HEK293 (cell line): ENCODE measurements around the gene SAP25.
A peak's percentile ranks its signal among the peaks of the same experiment; 100 is the strongest.

Source experiments
- KLF9 ChIP-seq: fragments of 450-650 bp; formaldehyde crosslinking; IDR thresholded peaks from 2 replicates; pipeline ENCODE4 v1.5.1; 2016; ENCODE audit warnings: missing biosample characterization, missing genetic modification characterization, low read depth
- TCF7L2 ChIP-seq: IDR thresholded peaks from 2 replicates; pipeline ENCODE4 v1.6.1; 2011; ENCODE audit warnings: low read depth, mild to moderate bottlenecking, inconsistent platforms, low read length, moderate library complexity, borderline replicate concordance
- TRIM28 ChIP-seq: IDR thresholded peaks from 2 replicates; pipeline ENCODE4 v1.6.1; 2011; ENCODE audit warnings: low read length, control low read depth, borderline replicate concordance
- ZBTB17 ChIP-seq: fragments of 450-650 bp; formaldehyde crosslinking; IDR thresholded peaks from 2 replicates; pipeline ENCODE4 v1.5.1; 2016; ENCODE audit warnings: missing biosample characterization, missing genetic modification characterization
- ZNF140 ChIP-seq: fragments of 450-650 bp; formaldehyde crosslinking; IDR thresholded peaks from 2 replicates; pipeline ENCODE4 v1.5.1; 2016; ENCODE audit warnings: missing biosample characterization, missing genetic modification characterization
- ZNF221 ChIP-seq: fragments of 450-650 bp; formaldehyde crosslinking; IDR thresholded peaks from 2 replicates; pipeline ENCODE4 v1.5.1; 2017; ENCODE audit warnings: missing biosample characterization, missing genetic modification characterization, borderline replicate concordance
- ZNF423 ChIP-seq: fragments of 450-650 bp; formaldehyde crosslinking; IDR thresholded peaks from 2 replicates; pipeline ENCODE4 v1.5.1; 2016; ENCODE audit warnings: missing biosample characterization, missing genetic modification characterization
- ZNF530 ChIP-seq: fragments of 450-650 bp; formaldehyde crosslinking; IDR thresholded peaks from 2 replicates; pipeline ENCODE4 v1.5.1; 2016; ENCODE audit warnings: low read depth, missing biosample characterization, missing genetic modification characterization
- ZNF558 ChIP-seq: fragments of 450-650 bp; formaldehyde crosslinking; IDR thresholded peaks from 2 replicates; pipeline ENCODE4 v1.5.1; 2016; ENCODE audit warnings: missing biosample characterization, missing genetic modification characterization
- ZNF561 ChIP-seq: fragments of 450-650 bp; IDR thresholded peaks from 2 replicates; pipeline ENCODE4 v1.5.1; 2018; ENCODE audit warnings: missing biosample characterization, missing genetic modification characterization, borderline replicate concordance
- ZNF664 ChIP-seq: fragments of 450-650 bp; formaldehyde crosslinking; IDR thresholded peaks from 2 replicates; pipeline ENCODE4 v1.5.1; 2016; ENCODE audit warnings: missing biosample characterization, missing genetic modification characterization
- ZNF792 ChIP-seq: fragments of 450-650 bp; formaldehyde crosslinking; IDR thresholded peaks from 2 replicates; pipeline ENCODE4 v1.5.1; 2016; ENCODE audit warnings: missing biosample characterization, missing genetic modification characterization
- ZXDB ChIP-seq: fragments of 450-650 bp; formaldehyde crosslinking; IDR thresholded peaks from 2 replicates; pipeline ENCODE4 v1.5.1; 2016; ENCODE audit warnings: missing biosample characterization, missing genetic modification characterization
- TF ChIP-seq, protein P1 (sequence below): fragments of 450-650 bp; formaldehyde crosslinking; IDR thresholded peaks from 2 replicates; pipeline ENCODE4 v1.5.1; 2017; ENCODE audit warnings: missing biosample characterization, missing genetic modification characterization
- TF ChIP-seq, protein P2 (sequence below): fragments of 450-650 bp; formaldehyde crosslinking; IDR thresholded peaks from 2 replicates; pipeline ENCODE4 v1.5.1; 2016; ENCODE audit warnings: missing biosample characterization, missing genetic modification characterization
- TF ChIP-seq, protein P3 (sequence below): fragments of 450-650 bp; formaldehyde crosslinking; IDR thresholded peaks from 2 replicates; pipeline ENCODE4 v1.5.1; 2016; ENCODE audit warnings: missing biosample characterization, missing genetic modification characterization
- TF ChIP-seq, protein P4 (sequence below): fragments of 450-650 bp; formaldehyde crosslinking; IDR thresholded peaks from 2 replicates; pipeline ENCODE4 v1.5.1; 2016; ENCODE audit warnings: missing biosample characterization, missing genetic modification characterization, low read depth
- TF ChIP-seq, protein P5 (sequence below): fragments of 450-650 bp; formaldehyde crosslinking; IDR thresholded peaks from 2 replicates; pipeline ENCODE4 v1.5.1; 2016; ENCODE audit warnings: missing biosample characterization, missing genetic modification characterization
- TF ChIP-seq, protein P6 (sequence below): fragments of 450-650 bp; formaldehyde crosslinking; conservative IDR thresholded peaks from 2 replicates; pipeline ENCODE4 v1.5.1; 2016; ENCODE audit warnings: low read depth, missing biosample characterization, missing genetic modification characterization
- TF ChIP-seq, protein P7 (sequence below): fragments of 450-650 bp; formaldehyde crosslinking; IDR thresholded peaks from 2 replicates; pipeline ENCODE4 v1.5.1; 2016; ENCODE audit warnings: missing biosample characterization, missing genetic modification characterization

The SAP25 gene

DNA sequence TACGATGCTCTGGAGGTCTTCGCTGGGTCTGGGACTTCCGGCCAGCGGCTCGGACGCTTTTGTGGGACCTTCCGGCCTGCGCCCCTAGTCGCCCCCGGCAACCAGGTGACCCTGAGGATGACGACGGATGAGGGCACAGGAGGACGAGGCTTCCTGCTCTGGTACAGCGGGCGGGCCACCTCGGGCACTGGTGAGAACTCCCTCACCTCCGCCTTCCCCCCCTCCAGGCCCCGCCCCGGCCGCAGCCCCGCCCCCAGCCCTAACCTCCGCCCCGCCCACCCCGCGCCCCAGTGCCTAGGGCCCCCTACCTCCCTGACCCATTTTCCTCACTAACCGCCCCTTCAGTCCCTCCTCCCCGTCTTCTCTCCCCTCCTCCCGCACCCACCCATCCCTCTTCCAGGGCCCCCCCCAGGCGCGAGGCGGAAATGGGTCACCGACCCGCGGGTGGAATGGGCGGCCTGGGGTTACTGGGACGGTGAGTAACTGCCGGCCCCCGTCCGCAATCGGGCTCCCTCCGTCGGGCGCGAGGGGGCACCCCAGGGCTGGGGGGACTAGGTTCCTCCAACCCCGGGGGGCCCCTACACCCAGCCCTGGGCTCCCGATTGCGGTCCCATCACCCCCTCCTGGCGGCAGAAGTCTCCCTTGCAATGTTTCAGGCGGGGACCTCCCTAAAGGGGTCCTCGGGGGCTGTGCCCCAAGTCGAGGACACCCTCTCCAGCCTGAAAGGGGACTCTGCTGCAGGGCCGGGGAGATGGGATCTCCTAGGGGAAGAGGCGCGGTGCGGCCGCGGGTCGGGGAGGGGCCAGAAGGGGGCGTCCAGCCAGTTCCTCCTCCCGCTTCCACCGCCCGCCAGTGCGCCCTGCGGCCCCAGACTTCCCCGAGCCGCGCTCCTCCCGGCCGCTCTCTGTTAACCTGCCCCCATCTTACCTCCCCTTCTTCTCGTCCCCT is 30.6 kb upstream of the SAP25 start (continued):
- TF ChIP-seq, protein P1, sequence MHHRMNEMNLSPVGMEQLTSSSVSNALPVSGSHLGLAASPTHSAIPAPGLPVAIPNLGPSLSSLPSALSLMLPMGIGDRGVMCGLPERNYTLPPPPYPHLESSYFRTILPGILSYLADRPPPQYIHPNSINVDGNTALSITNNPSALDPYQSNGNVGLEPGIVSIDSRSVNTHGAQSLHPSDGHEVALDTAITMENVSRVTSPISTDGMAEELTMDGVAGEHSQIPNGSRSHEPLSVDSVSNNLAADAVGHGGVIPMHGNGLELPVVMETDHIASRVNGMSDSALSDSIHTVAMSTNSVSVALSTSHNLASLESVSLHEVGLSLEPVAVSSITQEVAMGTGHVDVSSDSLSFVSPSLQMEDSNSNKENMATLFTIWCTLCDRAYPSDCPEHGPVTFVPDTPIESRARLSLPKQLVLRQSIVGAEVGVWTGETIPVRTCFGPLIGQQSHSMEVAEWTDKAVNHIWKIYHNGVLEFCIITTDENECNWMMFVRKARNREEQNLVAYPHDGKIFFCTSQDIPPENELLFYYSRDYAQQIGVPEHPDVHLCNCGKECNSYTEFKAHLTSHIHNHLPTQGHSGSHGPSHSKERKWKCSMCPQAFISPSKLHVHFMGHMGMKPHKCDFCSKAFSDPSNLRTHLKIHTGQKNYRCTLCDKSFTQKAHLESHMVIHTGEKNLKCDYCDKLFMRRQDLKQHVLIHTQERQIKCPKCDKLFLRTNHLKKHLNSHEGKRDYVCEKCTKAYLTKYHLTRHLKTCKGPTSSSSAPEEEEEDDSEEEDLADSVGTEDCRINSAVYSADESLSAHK = 0 out of 2 replicates have a peak, but pooled peaks have one; percentile 14
- TF ChIP-seq TCF7L2 (no peak), ZNF423 (peak; percentile 93), ZNF221 (tag by site-specific recombination) (no peak), TRIM28 (no peak), ZNF558 (tag by site-specific recombination) (no peak), ZNF140 (tag by site-specific recombination) (no peak), ZNF792 (tag by site-specific recombination) (no peak), ZNF530 (tag by site-specific recombination) (no peak), ZXDB (0 out of 2 replicates have a peak, but pooled peaks have one; percentile 37), KLF9 (no peak; the same call in 1 of the 2 replicates), ZNF561 (no peak), ZNF664 (no peak), ZBTB17 (peak; percentile 41)
- TF ChIP-seq, protein P2, sequence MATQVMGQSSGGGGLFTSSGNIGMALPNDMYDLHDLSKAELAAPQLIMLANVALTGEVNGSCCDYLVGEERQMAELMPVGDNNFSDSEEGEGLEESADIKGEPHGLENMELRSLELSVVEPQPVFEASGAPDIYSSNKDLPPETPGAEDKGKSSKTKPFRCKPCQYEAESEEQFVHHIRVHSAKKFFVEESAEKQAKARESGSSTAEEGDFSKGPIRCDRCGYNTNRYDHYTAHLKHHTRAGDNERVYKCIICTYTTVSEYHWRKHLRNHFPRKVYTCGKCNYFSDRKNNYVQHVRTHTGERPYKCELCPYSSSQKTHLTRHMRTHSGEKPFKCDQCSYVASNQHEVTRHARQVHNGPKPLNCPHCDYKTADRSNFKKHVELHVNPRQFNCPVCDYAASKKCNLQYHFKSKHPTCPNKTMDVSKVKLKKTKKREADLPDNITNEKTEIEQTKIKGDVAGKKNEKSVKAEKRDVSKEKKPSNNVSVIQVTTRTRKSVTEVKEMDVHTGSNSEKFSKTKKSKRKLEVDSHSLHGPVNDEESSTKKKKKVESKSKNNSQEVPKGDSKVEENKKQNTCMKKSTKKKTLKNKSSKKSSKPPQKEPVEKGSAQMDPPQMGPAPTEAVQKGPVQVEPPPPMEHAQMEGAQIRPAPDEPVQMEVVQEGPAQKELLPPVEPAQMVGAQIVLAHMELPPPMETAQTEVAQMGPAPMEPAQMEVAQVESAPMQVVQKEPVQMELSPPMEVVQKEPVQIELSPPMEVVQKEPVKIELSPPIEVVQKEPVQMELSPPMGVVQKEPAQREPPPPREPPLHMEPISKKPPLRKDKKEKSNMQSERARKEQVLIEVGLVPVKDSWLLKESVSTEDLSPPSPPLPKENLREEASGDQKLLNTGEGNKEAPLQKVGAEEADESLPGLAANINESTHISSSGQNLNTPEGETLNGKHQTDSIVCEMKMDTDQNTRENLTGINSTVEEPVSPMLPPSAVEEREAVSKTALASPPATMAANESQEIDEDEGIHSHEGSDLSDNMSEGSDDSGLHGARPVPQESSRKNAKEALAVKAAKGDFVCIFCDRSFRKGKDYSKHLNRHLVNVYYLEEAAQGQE (tag by site-specific recombination) = 0 out of 2 replicates have a peak, but pooled peaks have one; percentile 17
- TF ChIP-seq, protein P3, sequence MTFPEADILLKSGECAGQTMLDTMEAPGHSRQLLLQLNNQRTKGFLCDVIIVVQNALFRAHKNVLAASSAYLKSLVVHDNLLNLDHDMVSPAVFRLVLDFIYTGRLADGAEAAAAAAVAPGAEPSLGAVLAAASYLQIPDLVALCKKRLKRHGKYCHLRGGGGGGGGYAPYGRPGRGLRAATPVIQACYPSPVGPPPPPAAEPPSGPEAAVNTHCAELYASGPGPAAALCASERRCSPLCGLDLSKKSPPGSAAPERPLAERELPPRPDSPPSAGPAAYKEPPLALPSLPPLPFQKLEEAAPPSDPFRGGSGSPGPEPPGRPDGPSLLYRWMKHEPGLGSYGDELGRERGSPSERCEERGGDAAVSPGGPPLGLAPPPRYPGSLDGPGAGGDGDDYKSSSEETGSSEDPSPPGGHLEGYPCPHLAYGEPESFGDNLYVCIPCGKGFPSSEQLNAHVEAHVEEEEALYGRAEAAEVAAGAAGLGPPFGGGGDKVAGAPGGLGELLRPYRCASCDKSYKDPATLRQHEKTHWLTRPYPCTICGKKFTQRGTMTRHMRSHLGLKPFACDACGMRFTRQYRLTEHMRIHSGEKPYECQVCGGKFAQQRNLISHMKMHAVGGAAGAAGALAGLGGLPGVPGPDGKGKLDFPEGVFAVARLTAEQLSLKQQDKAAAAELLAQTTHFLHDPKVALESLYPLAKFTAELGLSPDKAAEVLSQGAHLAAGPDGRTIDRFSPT (tag by site-specific recombination) = no peak
- TF ChIP-seq, protein P4, sequence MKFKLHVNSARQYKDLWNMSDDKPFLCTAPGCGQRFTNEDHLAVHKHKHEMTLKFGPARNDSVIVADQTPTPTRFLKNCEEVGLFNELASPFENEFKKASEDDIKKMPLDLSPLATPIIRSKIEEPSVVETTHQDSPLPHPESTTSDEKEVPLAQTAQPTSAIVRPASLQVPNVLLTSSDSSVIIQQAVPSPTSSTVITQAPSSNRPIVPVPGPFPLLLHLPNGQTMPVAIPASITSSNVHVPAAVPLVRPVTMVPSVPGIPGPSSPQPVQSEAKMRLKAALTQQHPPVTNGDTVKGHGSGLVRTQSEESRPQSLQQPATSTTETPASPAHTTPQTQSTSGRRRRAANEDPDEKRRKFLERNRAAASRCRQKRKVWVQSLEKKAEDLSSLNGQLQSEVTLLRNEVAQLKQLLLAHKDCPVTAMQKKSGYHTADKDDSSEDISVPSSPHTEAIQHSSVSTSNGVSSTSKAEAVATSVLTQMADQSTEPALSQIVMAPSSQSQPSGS = no peak
- TF ChIP-seq, protein P5, sequence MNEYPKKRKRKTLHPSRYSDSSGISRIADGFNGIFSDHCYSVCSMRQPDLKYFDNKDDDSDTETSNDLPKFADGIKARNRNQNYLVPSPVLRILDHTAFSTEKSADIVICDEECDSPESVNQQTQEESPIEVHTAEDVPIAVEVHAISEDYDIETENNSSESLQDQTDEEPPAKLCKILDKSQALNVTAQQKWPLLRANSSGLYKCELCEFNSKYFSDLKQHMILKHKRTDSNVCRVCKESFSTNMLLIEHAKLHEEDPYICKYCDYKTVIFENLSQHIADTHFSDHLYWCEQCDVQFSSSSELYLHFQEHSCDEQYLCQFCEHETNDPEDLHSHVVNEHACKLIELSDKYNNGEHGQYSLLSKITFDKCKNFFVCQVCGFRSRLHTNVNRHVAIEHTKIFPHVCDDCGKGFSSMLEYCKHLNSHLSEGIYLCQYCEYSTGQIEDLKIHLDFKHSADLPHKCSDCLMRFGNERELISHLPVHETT (tag by site-specific recombination) = no peak
- TF ChIP-seq, protein P6, sequence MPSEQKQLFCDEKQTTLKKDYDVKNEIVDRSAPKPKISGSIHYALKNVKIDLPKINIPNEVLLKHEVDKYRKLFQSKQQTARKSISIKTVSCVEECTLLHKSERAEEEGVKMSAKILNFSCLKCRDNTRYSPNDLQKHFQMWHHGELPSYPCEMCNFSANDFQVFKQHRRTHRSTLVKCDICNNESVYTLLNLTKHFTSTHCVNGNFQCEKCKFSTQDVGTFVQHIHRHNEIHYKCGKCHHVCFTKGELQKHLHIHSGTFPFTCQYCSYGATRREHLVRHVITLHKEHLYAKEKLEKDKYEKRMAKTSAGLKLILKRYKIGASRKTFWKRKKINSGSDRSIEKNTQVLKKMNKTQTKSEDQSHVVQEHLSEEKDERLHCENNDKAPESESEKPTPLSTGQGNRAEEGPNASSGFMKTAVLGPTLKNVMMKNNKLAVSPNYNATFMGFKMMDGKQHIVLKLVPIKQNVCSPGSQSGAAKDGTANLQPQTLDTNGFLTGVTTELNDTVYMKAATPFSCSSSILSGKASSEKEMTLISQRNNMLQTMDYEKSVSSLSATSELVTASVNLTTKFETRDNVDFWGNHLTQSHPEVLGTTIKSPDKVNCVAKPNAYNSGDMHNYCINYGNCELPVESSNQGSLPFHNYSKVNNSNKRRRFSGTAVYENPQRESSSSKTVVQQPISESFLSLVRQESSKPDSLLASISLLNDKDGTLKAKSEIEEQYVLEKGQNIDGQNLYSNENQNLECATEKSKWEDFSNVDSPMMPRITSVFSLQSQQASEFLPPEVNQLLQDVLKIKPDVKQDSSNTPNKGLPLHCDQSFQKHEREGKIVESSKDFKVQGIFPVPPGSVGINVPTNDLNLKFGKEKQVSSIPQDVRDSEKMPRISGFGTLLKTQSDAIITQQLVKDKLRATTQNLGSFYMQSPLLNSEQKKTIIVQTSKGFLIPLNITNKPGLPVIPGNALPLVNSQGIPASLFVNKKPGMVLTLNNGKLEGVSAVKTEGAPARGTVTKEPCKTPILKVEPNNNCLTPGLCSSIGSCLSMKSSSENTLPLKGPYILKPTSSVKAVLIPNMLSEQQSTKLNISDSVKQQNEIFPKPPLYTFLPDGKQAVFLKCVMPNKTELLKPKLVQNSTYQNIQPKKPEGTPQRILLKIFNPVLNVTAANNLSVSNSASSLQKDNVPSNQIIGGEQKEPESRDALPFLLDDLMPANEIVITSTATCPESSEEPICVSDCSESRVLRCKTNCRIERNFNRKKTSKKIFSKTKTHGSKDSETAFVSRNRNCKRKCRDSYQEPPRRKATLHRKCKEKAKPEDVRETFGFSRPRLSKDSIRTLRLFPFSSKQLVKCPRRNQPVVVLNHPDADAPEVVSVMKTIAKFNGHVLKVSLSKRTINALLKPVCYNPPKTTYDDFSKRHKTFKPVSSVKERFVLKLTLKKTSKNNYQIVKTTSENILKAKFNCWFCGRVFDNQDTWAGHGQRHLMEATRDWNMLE (tag by site-specific recombination) = no peak
- TF ChIP-seq, protein P7, sequence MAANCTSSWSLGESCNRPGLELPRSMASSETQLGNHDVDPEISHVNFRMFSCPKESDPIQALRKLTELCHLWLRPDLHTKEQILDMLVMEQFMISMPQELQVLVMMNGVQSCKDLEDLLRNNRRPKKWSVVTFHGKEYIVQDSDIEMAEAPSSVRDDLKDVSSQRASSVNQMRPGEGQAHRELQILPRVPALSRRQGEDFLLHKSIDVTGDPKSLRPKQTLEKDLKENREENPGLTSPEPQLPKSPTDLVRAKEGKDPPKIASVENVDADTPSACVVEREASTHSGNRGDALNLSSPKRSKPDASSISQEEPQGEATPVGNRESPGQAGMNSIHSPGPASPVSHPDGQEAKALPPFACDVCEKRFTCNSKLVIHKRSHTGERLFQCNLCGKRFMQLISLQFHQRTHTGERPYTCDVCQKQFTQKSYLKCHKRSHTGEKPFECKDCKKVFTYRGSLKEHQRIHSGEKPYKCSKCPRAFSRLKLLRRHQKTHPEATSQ (tag by site-specific recombination) = no peak
